Colonic mucosa (tissue), 4 donors: ENCODE measurements around the gene NRDC. TPM values are rescaled to one million over a fixed set of nuclear protein-coding genes. Genes with fewer than 3 reads are reported as not detected.

Experiments used
- DNase-seq: peaks from one replicate; pipeline ENCODE4 v3.0.0-alpha.2; 2020
- H3K27ac ChIP-seq: fragments of 200-600 bp; one replicate; pipeline ENCODE4 v1.8.0; 2021
- H3K27me3 ChIP-seq: fragments of 200-600 bp; one replicate; pipeline ENCODE4 v1.8.0; 2021
- H3K36me3 ChIP-seq: fragments of 200-600 bp; one replicate; pipeline ENCODE4 v1.8.0; 2021
- H3K4me1 ChIP-seq: fragments of 200-600 bp; one replicate; pipeline ENCODE4 v1.8.0; 2021; ENCODE audit warnings: mild to moderate bottlenecking
- H3K4me3 ChIP-seq: fragments of 200-600 bp; one replicate; pipeline ENCODE4 v1.8.0; 2021
- H3K9ac ChIP-seq, 2 donors: one replicate each; pipeline ENCODE4 v1.7.0; 2013; ENCODE audit warnings: control low read depth in 2 of 2, low read depth in 2 of 2, low read length in 2 of 2
- H3K9me3 ChIP-seq: fragments of 200-600 bp; one replicate; pipeline ENCODE4 v1.8.0; 2021
- intact Hi-C: fragments of 100-400 bp; cut with DNase I; formaldehyde crosslinking; loops from one replicate; pipeline ENCODE4 v1.14.1; 2022
- total RNA-seq, 2 donors: library from RNA; stranded (reverse); fragmentation: NEBNext Ultra II Directional in 1 of 2; extraction: Animal tissue kit (Norgen Biotek cat#: 25700) in 1 of 2; gene quantifications; one replicate each; pipeline ENCODE4 v1.2.1, GENCODE V29; 2021
- TF ChIP-seq, protein P1 (sequence below): fragments of 200-600 bp; IDR thresholded peaks from one replicate; pipeline ENCODE4 v1.8.0; 2022; ENCODE audit warnings: antibody characterized with exemption, mild to moderate bottlenecking
- donor health status: healthy.
- donor health status: DM: no; HTN: no; CAD: no.
- donor health status: DM: no; HTN: no; CAD: no.

Gene NRDC
- total RNA-seq, 2 donors from 2014 or later = 89.0 to 108 TPM

- intact Hi-C loops = no loop called here
- TF ChIP-seq, protein P1, sequence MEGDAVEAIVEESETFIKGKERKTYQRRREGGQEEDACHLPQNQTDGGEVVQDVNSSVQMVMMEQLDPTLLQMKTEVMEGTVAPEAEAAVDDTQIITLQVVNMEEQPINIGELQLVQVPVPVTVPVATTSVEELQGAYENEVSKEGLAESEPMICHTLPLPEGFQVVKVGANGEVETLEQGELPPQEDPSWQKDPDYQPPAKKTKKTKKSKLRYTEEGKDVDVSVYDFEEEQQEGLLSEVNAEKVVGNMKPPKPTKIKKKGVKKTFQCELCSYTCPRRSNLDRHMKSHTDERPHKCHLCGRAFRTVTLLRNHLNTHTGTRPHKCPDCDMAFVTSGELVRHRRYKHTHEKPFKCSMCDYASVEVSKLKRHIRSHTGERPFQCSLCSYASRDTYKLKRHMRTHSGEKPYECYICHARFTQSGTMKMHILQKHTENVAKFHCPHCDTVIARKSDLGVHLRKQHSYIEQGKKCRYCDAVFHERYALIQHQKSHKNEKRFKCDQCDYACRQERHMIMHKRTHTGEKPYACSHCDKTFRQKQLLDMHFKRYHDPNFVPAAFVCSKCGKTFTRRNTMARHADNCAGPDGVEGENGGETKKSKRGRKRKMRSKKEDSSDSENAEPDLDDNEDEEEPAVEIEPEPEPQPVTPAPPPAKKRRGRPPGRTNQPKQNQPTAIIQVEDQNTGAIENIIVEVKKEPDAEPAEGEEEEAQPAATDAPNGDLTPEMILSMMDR = no peak
- no peak for DNase-seq
Observed at GRCh38 chr1:51840743-51841461, 37.6 kb downstream of the NRDC start.

GRCh38 chr1:51840182-51840581, 38.3 kb downstream of the NRDC start:
- no peaks in the 10 kb centered on the region for H3K27me3 ChIP-seq
- H3K36me3 ChIP-seq = no peaks in the 10 kb centered on the region
- H3K9ac ChIP-seq = no peak overlapping the region
- H3K27ac ChIP-seq = no peak overlapping the region
- no peak overlapping the region for H3K4me3 ChIP-seq
- no peaks in the 10 kb centered on the region for H3K9me3 ChIP-seq
- no peaks in the 10 kb centered on the region for H3K4me1 ChIP-seq
- intact Hi-C loops = no loop called here
- TF ChIP-seq, protein P1 = no peak
- no peak for DNase-seq

More at GRCh38 chr1:51840743-51841461, 37.6 kb downstream of the NRDC start:
- no peaks in the 10 kb centered on the region for H3K36me3 ChIP-seq
- no peak overlapping the region for H3K27ac ChIP-seq
- no peak overlapping the region for H3K4me3 ChIP-seq
- no peaks in the 10 kb centered on the region for H3K4me1 ChIP-seq
- no peaks in the 10 kb centered on the region for H3K27me3 ChIP-seq
- H3K9ac ChIP-seq = no peak overlapping the region
- H3K9me3 ChIP-seq = no peaks in the 10 kb centered on the region

DNA sequence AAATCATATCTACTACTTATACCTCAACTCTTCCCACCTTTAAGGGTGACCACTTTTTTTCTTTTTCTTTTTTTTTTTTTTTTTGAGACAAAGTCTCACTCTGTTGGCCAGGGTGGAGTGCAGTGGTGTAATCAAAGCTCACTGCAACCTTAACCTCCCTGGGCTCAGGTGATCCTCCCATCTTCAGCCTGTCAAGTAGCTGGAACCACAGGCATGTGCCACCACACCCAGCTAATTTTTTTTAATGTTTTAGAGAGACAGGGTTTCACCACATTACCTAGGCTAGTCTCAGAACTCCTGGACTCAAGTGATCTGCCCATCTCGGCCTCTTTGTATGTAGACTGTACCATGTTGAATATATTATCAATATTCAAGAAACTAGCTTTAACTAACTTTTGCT, 39.4 kb downstream of the NRDC start:
- no peak overlapping the region for H3K4me3 ChIP-seq
- H3K27me3 ChIP-seq = no peaks in the 10 kb centered on the region
- no peaks in the 10 kb centered on the region for H3K4me1 ChIP-seq
- no peak overlapping the region for H3K9ac ChIP-seq
- no peaks in the 10 kb centered on the region for H3K36me3 ChIP-seq
- H3K27ac ChIP-seq = no peak overlapping the region
- TF ChIP-seq, protein P1 = no peak
- no peaks in the 10 kb centered on the region for H3K9me3 ChIP-seq
- intact Hi-C loops = no loop called here
- no peak for DNase-seq

- intact Hi-C loops = no loop called here
- DNase-seq = no peak
- H3K36me3 ChIP-seq = no peaks in the 10 kb centered on the region
- TF ChIP-seq, protein P1 = no peak
- H3K4me1 ChIP-seq = no peaks in the 10 kb centered on the region
- no peak overlapping the region for H3K27ac ChIP-seq
- H3K4me3 ChIP-seq = no peak overlapping the region
- H3K9ac ChIP-seq = no peak overlapping the region
- H3K9me3 ChIP-seq = no peaks in the 10 kb centered on the region
- H3K27me3 ChIP-seq = no peaks in the 10 kb centered on the region
Observed at GRCh38 chr1:51837243-51837642, 41.3 kb downstream of the NRDC start.

DNA sequence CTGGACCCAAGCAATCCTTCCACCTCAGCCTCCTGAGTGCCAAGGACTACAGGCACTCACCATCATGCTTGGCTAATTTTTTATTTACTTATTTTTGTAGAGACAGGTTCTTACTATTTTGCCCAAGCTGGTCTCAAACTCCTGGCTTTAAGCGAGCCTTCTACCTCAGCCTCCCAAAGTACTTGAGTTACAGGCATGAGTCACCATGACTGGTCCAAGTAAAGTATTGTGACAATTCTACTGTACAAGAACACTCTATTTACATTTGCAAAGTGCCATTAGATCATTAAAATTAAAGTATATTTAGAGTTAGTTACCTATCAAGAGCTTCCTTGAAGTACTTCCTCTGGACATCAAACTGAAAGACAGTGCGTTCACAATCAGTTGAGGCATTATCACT, 44.8 kb downstream of the NRDC start:
- no peak for DNase-seq
- no peaks in the 10 kb centered on the region for H3K27me3 ChIP-seq
- H3K36me3 ChIP-seq = no peaks in the 10 kb centered on the region
- no peak overlapping the region for H3K9ac ChIP-seq
- no peaks in the 10 kb centered on the region for H3K9me3 ChIP-seq
- intact Hi-C loops = no loop called here
- TF ChIP-seq, protein P1 = no peak
- no peaks in the 10 kb centered on the region for H3K4me1 ChIP-seq
- no peak overlapping the region for H3K4me3 ChIP-seq
- no peak overlapping the region for H3K27ac ChIP-seq
